Measurements from ENCODE around the gene CDH4.

CDH4 gene

DNA sequence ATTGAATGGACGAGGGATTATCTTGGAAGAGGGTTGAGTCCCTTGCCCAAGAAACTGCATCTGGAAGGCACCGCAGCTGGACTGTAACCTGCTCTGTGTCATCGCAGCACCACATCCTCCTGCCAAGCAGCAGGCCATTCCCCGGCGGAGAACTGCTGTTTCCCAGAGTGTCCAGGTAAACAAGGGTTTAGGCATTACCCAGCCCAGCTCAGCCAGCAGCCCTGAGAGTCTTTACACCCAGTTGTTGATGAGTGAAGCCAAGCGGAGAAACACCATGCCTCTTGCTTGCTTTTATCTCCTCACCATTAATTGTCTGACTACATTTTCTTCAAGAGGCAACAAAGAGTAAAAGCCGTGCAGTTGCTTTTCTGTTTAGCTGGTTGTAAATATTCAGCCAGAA is 104.1 kb downstream of the CDH4 start:
- no peak for DNase-seq (ENCODE audit: low read depth)

DNA sequence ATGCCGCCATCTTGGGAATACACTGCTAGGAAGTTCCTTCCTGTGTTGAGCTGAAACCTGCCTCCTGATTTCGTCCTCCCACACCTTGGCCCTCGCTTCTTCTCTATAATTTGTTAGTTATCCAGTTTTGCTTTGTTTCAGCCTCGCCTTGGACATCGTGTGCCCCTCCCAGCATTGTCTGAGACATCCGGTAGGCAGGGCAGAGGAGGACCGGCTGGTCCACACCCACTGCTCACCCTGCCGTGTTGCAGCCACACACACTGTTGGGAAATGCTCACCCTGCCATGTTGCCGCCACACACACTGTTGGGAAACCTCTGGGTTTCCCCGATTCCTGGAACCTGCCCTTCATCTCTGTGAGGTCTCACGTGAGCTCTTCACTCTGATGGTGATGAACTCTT is 105.1 kb downstream of the CDH4 start:
- DNase-seq (ENCODE audit: low read depth): no peak

DNA sequence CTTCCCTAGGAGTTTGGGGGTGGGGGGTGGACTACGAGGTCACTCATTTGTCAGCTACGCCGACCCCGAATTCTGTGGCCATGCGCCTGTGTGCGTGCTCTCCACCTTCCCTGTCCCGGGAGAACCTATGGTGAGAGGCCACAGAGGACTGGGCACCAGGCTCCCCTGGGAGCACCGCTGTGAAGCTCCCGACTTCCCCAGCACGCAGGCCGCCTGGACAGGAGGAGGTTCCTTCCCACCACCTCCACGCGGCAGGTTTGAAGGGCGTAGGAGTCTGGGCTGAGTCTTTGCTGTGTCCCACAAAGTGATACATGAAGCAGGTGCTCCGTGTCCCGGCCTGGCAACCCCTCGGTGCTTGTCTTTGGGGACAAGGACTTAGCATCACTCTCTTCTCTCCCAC is 107.2 kb downstream of the CDH4 start:
- no peak for DNase-seq (ENCODE audit: low read depth)

DNA sequence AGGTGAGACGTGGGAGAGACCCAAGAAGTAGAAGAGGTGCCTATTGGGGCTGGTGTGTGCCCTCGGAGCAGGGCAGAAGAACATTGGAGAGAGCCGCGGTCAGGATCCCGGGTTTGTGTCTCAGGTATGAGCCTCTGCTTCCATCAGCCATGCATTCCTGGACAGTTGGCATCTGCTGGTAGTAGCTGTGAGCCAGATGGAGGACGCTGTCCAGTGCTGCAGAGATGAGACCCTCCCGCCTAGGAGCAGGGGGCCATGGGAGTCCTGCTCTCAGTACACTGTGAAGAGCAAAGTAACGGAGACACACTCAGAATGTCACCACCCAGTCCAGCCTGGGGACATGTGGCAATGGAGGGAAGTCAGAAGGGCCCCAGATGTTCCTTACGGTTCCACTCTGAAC is 108.2 kb downstream of the CDH4 start:
- no peak for DNase-seq (ENCODE audit: low read depth)

DNA sequence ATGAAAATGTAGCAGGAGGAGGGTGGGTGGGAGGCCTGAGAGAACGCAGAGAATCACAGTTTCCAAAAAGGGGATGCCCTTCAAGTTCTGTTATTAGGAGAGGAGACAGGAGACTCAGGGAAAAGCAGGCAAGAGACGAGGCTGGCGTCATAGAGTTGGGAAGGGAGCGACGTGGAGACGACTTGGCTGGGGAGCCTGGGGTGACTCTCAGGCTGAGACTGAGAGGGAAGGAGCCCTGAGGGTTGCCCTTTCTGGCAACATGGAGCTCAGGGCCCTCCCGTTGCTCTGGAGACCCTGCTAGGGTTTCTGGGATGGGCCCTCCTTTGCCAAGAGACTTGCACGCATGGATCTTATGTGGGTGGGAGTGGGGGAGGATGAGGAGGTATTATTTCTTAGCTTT is 108.9 kb downstream of the CDH4 start:
- DNase-seq (ENCODE audit: low read depth): no peak

DNA sequence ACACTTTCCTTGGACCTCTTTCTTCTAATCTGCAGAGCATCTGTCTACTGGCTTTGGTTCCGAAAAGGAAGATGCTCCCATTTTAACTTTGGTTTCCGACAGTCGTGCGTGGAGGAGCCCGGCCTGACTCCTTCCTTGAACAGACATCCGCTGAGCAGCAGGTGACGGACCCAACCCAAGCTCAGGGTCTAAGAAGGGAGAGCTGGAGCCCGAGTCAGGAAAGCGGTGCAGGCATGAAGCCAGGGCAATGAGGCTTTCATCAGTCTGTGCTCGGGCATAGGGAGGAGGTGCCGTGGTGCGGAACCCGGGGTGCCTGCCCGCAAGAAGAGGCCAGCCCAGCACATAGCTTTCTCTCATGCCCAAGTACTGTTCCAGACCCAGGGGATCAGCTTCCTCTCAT is 109.4 kb downstream of the CDH4 start:
- DNase-seq (ENCODE audit: low read depth): no peak

DNA sequence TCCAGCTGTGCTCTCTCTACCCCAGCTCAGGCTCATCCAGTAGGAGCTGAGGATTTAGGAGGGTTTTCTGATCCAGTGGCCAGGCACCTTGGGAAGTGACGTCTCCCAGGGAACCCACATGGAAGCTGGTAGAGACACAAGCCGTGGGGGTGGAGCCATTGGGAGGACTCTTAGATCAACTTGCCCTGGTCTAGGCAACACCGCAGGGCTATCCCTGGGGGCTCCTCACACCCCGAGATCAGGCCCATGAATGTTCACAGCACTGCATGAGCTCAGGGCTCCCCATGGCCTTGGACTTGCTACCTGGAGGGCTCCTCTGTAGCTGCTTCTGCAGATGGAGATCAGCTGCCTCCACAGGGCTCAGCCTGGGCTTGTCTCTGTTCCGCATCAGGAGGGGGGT is 112.1 kb downstream of the CDH4 start:
- DNase-seq (ENCODE audit: low read depth): no peak

DNA sequence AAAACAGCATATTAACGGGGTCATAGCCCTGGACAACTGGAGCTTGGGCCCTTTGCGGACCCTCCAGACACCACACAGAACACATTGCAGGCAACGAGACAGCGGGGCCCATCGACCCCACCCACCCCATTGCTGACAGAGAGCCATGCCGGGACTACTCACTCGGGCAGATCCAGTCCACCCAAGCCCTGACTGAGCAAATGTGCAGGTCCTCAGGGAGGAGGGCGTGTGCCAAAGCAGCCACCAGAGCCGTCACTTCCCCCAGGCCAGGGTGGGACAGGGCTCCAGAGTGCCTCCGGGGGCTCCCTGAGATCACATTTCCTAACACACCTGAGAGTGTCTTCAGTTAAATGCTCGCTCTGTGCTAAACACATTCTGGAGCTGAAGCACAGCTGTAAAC is 114.9 kb downstream of the CDH4 start:
- DNase-seq (ENCODE audit: low read depth): no peak

DNA sequence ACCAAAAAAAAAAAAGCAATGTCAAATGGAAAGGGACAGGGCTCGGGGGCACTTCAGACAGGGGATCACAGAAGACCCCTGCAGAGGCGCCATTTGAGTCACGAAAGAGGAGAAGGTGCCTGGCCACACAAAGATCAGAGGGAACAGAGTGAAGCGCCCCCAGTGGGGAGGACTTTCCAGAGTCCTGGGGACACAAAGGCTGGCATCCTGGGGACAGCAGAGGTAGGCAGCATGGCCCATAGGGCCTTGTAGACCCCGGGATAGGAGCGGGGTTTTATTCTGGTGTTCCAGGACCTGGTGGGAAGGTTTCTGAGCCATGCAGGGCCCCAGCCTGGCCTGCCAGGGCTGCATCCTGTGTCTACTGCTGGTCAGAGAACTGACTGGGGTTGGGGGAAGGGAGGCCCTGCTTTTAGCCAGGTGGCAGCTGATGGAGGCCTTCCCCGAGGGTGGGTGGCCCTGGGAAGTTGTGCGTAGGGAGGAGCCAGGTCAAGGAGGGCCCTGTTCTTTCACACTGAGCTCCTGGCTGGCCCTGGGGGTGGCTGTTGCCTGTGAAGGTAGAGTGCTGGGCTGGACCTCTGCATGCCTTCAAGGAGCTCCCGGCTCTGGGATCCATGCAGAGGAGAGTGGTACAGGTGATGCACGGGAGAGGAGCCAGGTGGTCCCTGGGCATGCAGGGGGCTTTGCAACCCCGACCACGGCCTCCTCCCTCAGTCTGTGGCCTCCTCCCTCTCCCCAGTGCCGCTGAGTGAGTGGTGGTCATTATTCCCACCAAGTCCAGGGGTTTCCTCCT is 117.9 kb downstream of the CDH4 start:
- no peak for DNase-seq (ENCODE audit: low read depth)

DNA sequence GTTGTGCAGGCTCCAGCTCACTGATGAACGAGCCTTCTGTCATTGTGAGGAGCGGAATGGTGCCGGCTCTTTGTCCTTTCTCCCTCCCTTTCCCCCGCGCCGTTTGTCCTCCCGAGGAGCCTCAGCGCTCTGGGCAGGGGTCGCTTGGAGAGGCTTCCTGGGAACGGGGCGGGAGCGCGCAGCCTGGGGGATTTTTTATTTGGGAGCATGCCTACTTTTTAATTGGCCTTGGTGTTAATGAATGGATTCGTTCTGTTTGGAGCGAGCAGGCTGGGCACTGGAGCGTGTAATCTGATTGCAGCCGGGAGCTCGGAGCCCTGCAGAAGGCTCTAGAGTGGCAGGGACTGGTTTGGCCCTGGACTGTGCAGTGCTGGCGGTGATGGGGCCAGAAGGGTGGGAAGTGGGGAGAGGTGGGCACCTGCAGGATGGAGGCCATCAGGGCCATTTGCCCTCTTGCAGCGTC is 118.8 kb downstream of the CDH4 start:
- DNase-seq (ENCODE audit: low read depth): no peak

DNA sequence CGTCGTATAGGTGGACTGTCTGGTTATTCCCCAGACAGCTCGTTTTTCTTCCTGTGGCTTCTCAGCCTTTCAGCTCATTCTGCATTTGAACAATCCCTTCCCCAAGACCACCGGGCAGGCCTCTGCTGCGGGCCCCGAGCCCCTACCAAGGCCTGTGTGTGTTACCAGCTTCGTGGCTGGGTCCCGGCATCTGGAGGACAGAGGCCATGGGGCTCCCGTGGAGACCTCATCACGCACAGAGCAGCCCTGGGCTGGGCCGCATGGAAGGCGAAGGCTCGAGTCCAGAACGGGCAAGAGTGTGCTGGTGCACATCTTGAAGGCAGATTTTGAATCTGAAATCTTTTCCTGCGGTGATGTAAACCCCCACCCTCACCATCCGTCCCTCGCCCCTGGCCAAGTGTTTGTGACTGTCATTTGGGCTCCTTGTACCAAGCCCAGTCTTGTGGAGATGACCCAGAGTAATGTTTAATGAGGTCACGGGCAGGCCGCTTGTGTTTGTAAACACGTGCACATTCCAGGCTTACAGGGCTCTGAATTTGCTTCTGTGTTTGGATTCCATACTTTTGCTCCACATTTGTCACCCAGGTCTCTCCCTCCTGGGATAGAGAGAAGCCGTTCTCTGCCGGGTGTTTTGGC is 119.6 kb downstream of the CDH4 start:
- DNase-seq (ENCODE audit: low read depth): no peak

DNA sequence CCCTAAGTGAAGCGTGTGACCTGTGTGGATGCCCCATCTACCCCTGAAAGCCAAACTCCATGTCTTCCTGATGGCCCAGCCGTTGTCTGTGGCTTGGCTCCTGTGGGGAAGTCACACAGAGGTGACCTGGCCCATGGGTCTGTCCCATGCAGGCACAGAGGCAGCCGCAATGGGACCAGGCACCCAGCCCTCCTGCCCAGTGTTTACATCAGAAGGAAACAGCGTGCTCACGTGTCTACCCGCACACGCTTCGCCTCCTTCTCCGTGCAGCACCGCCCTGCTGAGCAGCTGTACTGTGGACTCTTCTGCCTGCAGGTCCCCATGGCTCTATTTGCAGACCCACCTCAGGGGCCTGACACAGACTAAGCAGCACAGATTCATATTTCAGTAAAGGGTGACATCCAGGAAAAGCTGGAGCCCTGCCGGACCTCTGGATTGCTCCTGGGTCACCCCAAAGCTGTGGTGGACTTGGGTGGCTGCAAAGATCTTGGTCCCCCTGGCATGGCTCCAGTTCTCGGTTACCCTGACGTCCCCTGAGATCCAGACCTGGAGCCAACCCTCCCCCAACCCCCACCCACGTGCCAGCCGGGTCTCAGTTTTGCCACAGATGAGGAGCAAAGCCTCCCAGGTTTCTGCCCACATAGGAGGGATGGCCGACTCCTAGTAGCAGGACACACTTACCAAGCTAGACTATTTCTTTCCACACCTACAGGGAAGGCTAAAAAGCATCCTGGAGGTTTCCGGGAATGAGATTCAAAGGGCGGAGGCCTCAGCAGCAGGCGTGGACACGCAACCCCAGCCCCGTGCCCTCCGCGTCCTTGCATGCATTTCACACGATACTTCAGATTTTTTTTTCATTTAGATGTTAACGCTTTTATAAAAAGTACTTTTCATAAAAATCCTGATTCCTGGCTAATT is 120.3 kb downstream of the CDH4 start:
- no peak for DNase-seq (ENCODE audit: low read depth)

DNA sequence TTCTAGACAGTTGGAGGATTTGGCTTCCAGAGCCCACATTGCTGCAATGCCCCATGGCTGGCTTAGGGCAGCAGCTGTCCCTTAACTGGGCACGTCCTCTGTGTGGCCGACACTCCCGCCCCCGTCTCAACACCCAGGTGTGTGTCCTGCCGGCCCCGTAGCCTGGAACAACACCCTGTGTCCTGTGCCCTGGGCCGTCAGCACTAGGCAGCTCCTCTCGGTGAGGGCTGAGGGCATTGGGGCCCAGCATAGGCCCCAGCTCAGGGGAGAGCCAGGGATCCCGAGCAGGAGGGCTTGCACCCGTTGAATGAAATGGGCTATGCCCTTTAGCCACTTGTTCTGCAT is 121.0 kb downstream of the CDH4 start:
- DNase-seq (ENCODE audit: low read depth): no peak

DNA sequence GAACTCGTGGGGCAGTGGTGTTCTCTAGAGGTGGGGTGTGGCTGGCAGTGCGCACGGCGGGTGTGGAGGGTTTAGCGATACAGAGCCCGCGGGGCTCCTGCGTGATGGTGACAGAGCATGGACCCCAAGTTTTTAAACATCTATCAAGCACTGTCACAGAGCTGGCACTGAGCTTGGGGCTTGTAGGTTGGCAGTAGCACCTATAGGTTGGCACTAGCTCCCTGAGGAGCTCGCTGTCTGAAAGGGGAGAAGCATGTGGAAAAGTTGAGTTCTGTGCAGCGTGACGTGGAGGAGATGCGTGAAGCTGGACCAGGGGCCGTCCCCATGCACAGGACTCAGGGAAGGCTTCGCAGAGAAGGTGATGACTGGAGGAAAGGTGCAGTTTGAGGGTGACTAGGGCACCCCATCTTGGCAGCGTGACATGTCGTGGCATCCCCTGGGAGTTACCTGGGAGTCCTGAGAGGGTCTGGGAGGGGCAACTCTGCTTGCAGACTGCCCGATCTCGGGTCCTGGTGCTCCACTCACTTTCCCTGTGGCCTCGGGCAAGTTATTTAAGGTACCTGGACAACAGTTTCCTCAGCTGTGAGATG is 122.0 kb downstream of the CDH4 start:
- no peak for DNase-seq (ENCODE audit: low read depth)

DNA sequence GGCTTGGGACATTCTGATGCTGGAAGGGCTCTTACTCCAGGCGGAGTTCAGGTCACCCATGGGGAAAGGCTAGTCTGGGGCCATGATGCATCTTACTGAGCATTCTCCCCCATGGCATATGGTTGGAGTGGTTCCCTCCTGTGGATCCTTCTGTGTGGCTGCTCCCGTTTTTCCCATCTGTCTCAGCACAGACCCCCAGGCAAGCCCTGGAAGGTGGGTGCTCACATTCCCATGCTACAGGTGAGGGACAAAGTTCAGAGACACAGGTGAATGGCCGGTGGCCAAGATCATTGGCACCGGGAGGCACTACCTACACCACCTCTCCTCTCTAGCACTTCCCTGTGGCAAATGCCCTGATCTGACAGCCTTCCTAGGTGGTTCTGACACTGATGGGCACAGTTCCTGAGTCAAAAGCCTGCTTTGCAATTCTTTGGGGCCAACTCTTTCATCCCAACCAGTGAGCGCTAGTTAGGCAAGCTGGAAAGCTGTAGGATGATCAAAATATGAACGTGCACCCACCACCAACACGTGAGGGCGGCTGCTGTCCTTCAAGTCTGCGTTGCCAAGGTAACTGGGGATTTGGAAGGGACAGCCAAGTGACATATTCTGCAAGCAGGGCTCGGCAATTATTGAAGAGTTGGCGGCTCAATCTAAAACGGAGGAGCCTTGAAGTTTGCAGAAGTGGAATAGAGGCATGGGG is 124.6 kb downstream of the CDH4 start:
- no peak for DNase-seq (ENCODE audit: low read depth)

DNA sequence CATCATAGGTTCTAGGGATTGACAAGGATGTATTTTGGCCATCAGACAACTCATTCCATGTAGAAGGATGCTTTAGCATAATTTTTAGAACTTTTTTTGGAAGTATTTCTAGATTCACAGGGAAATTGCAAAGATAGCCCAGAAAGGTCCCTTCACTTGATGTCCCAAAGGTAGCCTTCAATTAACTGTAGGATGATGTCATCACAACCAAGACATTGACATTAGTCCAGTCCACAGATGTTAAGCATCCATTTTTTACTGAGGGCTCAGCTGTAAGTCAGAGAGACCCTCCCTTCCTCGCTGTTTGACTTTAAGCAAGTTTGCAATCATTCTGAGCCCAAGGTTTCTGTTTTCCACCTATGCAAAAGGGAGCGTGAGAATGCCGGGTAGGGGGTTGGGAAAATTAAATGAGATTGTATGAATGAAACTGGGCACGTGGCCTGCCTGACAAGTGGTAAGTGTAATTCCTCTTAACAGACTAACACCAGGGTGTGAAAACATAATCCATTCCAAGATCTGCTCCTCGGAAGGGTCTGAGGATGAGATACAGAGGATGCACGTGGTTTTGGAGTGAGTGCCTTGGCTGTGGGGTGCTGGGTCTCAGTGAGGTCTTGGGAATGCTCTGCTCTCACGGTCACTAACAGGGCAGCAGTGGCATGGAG is 126.8 kb downstream of the CDH4 start:
- no peak for DNase-seq (ENCODE audit: low read depth)

DNA sequence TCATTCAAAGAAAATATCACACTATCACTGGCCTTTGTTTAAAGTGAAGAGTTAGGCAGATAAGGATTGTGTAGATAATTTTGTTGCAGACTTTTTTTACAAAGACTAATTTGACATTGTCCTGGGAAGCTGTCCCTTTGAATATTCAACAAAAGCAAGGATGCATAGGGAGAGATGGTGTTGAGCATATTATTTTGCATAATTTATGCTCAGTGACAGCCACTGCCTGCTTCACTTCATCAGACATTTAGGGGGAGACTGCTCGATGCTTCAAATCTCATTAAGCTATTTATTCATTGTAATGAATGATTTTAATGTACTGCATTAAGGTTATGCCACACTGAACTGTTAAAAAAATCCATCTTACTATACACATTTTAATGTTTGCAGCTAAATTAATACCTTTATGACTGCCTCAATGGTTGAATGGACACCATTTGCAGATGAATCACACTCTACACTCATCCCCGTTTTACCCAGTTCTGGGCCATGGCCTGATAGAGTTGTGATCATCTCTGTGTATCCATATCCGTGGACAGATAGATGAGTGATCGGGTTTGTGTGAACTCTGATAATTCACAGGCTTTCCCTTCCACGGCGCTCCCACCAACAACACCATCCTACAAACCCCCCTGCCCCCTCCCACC is 128.0 kb downstream of the CDH4 start:
- DNase-seq (ENCODE audit: low read depth): no peak

DNA sequence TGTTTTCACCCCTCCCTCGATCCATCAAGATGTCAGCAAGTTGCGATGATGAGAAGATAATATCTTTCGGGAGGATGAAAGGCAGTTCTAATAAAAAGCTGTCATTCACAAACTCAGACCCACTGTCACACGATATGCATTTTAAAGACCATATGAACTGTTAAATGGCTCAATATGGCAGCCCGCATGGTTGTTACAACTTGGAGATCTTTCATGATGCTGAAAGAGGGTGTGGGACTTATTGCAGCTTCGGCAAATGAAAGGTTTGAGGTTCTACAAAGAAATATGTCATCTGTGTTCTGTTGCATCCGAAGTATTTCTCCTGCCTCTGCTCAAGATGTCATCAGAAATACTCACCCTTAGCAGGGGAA is 128.5 kb downstream of the CDH4 start:
- DNase-seq (ENCODE audit: low read depth): no peak

DNA sequence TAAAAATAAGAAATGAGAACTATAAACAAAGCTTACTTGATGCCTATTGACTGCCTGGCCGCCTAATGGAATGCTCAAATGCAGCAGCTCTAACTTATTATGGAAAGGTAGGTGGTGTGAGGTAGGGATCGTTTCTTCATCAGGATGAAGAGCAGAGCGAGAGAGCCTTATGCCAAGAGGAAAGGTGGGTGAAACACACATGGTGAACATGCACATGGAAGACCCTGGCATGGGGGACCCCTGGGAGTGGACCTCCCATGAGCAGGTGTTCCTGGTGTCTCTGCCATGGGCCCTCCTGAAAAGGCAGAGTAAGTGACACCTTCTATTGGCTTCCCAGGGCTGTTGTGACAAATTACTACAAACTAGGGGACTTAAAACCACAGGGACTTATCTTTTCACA is 130.1 kb downstream of the CDH4 start:
- DNase-seq (ENCODE audit: low read depth): no peak

DNA sequence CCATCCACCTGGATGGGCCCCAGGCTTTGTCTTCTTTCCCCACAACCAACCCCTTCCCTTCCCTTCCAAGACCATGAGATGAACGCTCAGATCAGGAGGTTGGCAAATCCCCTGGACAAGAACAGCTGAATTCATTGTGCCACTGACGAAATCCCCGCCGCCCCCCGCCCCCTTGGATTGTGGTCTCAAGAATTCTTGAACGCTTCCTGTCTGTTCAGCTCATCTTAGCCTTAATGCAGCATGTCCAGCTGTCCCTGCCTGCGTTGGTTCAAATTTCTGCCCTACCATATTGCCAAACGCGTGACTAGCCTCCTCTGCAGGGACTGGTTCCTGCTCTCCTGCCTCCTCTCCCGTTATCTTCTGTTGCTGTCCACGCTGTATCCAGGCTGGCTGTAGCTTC is 133.2 kb downstream of the CDH4 start:
- DNase-seq (ENCODE audit: low read depth): no peak

DNA sequence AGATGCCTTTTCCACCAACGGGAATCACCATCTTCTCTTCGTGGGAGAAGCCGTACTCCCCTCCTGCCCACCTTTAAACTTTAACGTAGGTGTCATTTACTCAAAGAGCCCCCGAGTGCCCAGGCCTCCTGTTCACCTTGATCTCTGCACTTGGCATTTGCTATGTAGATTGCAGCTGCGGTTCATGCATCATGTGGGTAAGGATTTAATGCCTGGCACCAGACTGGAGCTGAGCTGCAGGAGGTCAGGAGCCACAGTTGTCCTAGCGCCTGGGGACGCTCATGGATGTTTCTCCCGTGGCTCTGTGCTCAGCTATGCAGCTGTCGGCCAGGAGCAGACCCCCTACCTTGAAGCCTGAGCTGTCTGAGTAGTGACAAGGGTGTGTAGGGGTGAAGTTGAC is 133.7 kb downstream of the CDH4 start:
- no peak for DNase-seq (ENCODE audit: low read depth)

Data from iris pigment epithelial cell (primary cell).